ENCODE results near the gene CHMP4B.

CHMP4B gene

GRCh38 chr20:33810885-33811775, at the start of gene CHMP4B:
CHMP4B (plus strand) TSS chr20:33811348; CDS start chr20:33811469, 121 bp downstream.
- peak; percentile 90 for DNase-seq

- no peak for DNase-seq
Measured at GRCh38 chr20:33761698-33762250, 49.4 kb upstream of the CHMP4B start.

- DNase-seq: no peak
Measured at GRCh38 chr20:33765099-33765498, 46.0 kb upstream of the CHMP4B start.

GRCh38 chr20:33765592-33765991, 45.6 kb upstream of the CHMP4B start:
- DNase-seq: no peak

- no peak for DNase-seq
Measured at GRCh38 chr20:33766686-33767085, 44.5 kb upstream of the CHMP4B start.

GRCh38 chr20:33767777-33768138, 43.4 kb upstream of the CHMP4B start:
- DNase-seq: no peak

GRCh38 chr20:33769043-33769442, 42.1 kb upstream of the CHMP4B start:
- DNase-seq: no peak

- DNase-seq: no peak
Measured at GRCh38 chr20:33770005-33770404, 41.1 kb upstream of the CHMP4B start.

GRCh38 chr20:33771938-33772337, 39.2 kb upstream of the CHMP4B start:
- DNase-seq: no peak

GRCh38 chr20:33772439-33772838, 38.7 kb upstream of the CHMP4B start:
- DNase-seq: no peak

GRCh38 chr20:33773412-33774089, 37.6 kb upstream of the CHMP4B start:
- DNase-seq: no peak

GRCh38 chr20:33777816-33778215, 33.3 kb upstream of the CHMP4B start:
- no peak for DNase-seq

GRCh38 chr20:33781133-33781532, 30.0 kb upstream of the CHMP4B start:
- DNase-seq: no peak

- no peak for DNase-seq
Measured at GRCh38 chr20:33781945-33782344, 29.2 kb upstream of the CHMP4B start.

GRCh38 chr20:33783256-33783655, 27.9 kb upstream of the CHMP4B start:
- DNase-seq: no peak

- no peak for DNase-seq
Measured at GRCh38 chr20:33783818-33784217, 27.3 kb upstream of the CHMP4B start.

GRCh38 chr20:33784225-33784624, 26.9 kb upstream of the CHMP4B start:
- DNase-seq: no peak

- no peak for DNase-seq
Measured at GRCh38 chr20:33785503-33785902, 25.6 kb upstream of the CHMP4B start.

GRCh38 chr20:33787253-33787891, 23.8 kb upstream of the CHMP4B start:
- no peak for DNase-seq

GRCh38 chr20:33788351-33789049, 22.6 kb upstream of the CHMP4B start:
- no peak for DNase-seq

- no peak for DNase-seq
Measured at GRCh38 chr20:33789109-33789857, 21.9 kb upstream of the CHMP4B start.

- DNase-seq: no peak
Measured at GRCh38 chr20:33789858-33790182, 21.3 kb upstream of the CHMP4B start.
